GM19372 (cell line): ENCODE results near the gene CROCC2.

Source experiments
- ATAC-seq: cut with Tn5 transposase; IDR thresholded peaks from one replicate; pipeline ENCODE4 v1.9.1; 2021; ENCODE audit warnings: mild to moderate bottlenecking, low read depth, moderate library complexity; ENCODE audit not compliant: unreplicated experiment

CROCC2 gene

DNA sequence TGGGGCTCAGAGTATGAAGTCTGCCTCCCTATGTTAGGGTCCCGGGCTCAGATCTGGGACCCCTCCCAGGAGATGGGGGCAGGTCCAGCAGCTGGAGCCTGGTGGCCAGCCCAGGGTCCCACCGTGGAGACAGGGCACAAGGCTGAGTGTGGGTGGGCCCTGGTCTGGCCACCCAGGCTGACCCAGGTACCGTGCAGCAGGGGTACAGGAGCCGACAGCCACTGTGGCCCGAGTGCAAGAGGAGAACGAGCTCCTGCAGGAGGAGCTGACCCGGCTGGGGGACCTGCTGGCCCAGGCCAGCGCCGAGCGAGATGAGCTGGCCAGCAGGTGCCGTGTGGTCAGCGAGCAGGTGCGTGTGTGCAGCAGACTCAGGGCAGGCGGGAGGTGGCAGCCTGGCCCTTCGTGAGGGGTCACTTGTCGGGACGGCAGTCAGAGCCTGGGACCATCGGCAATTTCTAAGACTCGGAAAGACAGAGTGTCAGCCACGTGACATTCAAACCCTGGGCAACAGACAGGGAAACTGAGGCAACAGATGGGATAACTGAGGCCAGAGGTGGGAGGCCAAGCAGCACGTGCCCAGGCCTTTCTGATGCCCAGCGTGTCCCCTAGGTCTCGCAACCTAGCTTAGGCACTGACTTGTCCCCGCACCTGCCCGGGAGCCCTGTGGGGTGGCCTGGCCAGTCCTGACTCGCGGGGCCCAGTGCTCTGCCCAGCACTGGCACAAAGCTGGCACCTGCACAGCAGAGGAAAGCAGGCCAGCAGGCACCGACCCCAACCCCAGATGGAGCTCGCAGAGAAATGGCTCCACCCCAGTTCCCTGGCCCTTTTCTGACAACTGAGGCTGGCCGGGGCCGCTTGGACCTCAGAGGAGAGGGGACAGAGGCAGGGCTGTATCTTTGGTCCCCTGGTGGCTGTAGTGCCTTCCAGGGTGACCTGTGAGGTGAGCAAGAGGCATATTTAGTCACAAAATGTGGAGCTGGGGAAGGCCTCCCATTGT lies 13.9 kb downstream of the CROCC2 start:
- no peak for ATAC-seq

DNA sequence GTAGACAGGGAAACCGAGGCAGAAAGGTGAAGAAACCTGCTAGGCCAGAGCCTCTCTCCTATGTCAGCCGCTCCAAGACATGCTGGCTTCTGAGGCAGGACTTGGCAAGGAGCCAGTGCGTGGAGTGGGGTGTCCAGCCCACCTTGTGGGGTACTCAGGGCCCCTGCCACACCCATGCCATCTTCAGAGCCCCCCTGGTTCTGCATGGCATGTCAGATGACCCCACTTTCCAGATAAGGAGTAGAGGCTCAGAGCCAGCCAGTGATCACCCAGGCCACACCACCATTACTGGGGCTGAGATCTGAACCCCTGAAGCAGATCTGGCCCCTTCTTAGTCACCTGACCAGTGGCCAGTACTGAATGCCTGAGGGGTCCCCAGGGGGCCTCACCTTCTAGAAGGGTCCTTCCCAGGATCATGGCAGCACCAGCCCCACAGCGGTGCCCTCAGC lies 14.7 kb downstream of the CROCC2 start:
- ATAC-seq: no peak

DNA sequence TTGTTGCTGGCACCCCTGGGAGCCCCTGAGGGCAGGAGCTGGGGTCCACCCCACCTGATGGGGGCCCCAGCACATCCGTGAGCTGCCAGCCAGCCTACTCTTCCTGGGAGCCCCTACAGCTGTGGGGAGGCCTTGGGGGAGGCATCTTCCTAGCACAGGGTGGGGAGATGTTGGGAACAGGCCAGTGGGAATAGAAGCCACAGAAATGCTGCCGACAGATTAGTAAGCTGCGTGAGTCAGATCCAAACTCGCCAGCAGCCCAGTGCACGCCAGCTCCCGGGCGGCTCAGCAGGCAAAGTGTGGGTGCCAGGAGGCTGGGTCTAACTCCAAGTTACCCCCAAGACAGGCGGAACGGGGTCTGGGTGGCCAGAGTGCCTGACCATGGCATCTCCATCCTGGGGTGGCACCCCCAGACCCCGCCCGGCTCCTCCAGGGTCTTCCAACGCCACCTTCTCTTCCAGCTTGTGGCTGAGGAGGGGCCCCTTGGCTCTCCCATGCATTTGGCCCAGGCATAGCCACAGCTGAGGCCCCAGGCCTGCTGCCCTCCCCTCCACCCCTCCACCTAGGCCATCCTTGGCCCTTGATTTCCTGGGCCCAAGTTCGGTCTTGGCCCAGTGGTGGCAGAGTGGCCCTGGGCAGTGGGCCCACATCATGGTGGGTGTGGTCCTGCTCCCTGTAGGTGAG lies 15.3 kb downstream of the CROCC2 start:
- no peak for ATAC-seq

GRCh38 chr2:240921995-240922244 lies 15.8 kb downstream of the CROCC2 start:
- no peak for ATAC-seq

GRCh38 chr2:240922245-240922981 lies 16.3 kb downstream of the CROCC2 start:
- ATAC-seq: no peak

GRCh38 chr2:240922982-240923537 lies 16.9 kb downstream of the CROCC2 start:
- ATAC-seq: no peak

- no peak for ATAC-seq
Measured at GRCh38 chr2:240925191-240925567, 19.0 kb downstream of the CROCC2 start.

DNA sequence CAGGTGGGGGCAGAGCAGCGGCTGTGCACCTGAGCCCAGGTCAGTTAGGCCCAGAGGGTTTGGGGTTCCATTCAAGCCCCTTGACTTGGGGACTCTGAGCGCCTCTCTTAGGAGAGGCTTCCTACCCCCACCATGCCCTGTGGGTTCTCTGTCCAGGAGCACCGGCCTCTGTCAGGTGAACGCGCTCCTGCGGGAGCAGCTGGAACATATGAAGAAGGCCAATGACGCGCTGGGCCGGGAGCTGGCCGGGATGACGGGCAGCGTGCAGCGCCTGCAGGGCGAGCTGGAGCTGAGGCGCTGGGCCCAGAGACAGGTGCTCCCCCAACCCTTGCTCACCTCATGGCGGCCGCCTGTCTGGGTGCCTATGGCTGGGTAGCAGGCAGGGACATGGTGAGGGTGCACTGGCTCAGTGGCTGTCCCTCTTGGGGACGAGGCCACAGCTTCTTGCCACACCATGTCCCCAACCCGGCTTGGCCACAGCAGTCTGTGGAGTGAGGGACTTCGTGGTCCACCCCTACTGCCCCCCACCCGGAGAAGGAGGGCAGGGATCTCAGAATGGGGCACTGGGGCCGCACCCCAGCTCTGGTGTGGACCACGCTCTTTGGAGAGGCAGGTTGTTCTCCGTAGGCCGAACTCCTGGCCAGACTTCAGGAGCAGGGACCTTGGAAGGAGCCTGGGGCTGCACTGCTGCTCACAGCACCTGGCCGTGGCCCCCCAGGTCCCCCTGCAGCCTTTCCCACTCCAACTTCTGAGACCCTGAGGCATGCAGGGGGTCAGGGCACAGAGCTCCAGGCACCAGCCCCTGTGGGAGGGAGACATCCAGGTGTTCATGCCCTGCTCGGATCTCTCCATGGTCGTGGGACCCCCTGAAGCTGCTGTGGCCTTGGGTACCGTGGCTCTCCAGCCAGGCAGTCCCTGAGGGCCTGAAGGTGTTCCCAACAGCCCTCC lies 19.7 kb downstream of the CROCC2 start:
- no peak for ATAC-seq

- ATAC-seq: no peak
Measured at GRCh38 chr2:240926516-240927389, 20.6 kb downstream of the CROCC2 start.

DNA sequence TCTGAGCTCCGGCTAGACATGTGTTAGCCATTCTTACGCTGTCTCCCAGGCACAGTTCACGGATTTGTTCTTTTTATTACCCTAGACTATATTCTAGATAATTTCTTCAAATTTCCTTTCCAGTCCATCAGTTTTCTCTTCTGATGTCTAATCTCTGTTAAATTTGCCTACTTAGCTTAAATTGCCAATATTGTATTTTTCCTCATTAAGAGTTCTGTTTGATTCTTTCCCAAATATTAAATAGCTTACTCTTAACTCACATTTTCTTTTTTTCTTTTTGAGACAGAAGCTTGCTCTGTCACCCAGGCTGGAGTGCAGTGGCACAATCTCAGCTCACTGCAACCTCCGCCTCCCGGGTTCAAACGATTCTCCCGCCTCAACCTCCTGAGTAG lies 21.2 kb downstream of the CROCC2 start:
- no peak for ATAC-seq

GRCh38 chr2:240928476-240929363 lies 22.6 kb downstream of the CROCC2 start:
- ATAC-seq: no peak

GRCh38 chr2:240929364-240930095 lies 23.4 kb downstream of the CROCC2 start:
- no peak for ATAC-seq

GRCh38 chr2:240930096-240930630 lies 24.0 kb downstream of the CROCC2 start:
- ATAC-seq: no peak

DNA sequence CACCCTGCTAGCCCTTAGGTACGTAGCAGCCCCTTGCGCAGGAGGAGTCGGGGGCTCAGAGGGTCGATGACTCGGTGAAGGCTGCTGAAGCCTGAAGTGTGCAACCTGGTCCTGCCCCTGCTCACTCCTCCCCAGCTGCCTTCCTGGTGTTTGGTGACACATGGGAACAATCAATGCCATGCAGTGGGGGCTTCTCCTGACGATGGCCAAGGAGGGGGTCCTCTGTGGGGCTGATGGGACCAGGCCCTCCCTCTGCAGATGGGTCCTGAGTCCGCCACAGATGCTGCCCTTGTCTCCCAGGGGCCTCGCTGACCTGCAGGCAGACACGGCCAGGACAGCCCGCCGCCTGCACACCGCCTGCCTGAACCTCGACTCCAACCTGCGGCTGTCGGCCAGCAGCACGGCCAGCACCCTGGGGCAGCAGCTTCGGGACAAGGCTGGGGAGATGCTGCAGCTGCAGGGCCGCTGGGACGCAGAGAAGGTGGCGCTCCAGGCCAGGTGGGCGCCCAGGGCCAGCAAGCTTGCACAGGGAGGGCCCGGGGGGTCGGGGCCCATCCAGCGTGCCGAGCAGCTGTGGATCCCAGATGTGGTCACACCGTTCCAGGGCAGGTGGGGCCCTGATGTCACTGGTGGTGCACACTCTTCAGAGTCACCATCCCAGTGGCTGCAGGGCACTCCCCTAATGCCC lies 24.6 kb downstream of the CROCC2 start:
- ATAC-seq: no peak

- no peak for ATAC-seq
Measured at GRCh38 chr2:240931319-240931949, 25.3 kb downstream of the CROCC2 start.
